H1 (cell line): ENCODE results near the gene PIEZO1. TPM values are rescaled to one million over a fixed set of nuclear protein-coding genes. Genes with fewer than 3 reads are reported as not detected.

ENCODE experiments used
- CHD7 ChIP-seq: fragments of 300-600 bp; sonication (generic); IDR thresholded peaks from 2 replicates; pipeline ENCODE4 v1.7.1; 2012; ENCODE audit warnings: low read length, moderate library complexity, mild to moderate bottlenecking, inconsistent platforms; ENCODE audit not compliant: insufficient replicate concordance
- E2F6 ChIP-seq: IDR thresholded peaks from 2 replicates; pipeline ENCODE4 v1.6.1; 2012; ENCODE audit warnings: inconsistent platforms
- polyA plus RNA-seq, 7 experiments: library from polyadenylated mRNA; depleted of rRNA in 3 of 7; stranded (reverse) in 5 of 7; unstranded in 2 of 7; fragments of >200 nt in 5 of 7; fragments of 200-250 nt in 2 of 7; gene quantifications; 1 replicate in 5 of 7; 2 replicates in 1 of 7; 4 replicates in 1 of 7; pipeline versions ENCODE4 v1.2.1 to v1.2.3, GENCODE V29; 2011 to 2013; ENCODE audit warnings: missing spikeins in 2 of 7, mixed read lengths in 2 of 7
- total RNA-seq: library from RNA; stranded (reverse); fragmentation: NEBNext Ultra II Directional; extraction: Animal tissue kit (Norgen Biotek cat#: 25700); gene quantifications from 2 replicates; pipeline ENCODE4 v1.2.1, GENCODE V29; 2021

Gene PIEZO1
- total and polyA plus RNA-seq, 2 of the 8 experiments (the other 6 are each of a cell fraction or from before 2014, with no cell fraction given): 42.3 to 67.5 TPM

GRCh38 chr16:88732172-88732960 lies 52.7 kb downstream of the PIEZO1 start (continued):
- TF ChIP-seq E2F6: no peak
- no peak for TF ChIP-seq CHD7
